Measurements from ENCODE around the gene UBXN6.

UBXN6 gene

DNA sequence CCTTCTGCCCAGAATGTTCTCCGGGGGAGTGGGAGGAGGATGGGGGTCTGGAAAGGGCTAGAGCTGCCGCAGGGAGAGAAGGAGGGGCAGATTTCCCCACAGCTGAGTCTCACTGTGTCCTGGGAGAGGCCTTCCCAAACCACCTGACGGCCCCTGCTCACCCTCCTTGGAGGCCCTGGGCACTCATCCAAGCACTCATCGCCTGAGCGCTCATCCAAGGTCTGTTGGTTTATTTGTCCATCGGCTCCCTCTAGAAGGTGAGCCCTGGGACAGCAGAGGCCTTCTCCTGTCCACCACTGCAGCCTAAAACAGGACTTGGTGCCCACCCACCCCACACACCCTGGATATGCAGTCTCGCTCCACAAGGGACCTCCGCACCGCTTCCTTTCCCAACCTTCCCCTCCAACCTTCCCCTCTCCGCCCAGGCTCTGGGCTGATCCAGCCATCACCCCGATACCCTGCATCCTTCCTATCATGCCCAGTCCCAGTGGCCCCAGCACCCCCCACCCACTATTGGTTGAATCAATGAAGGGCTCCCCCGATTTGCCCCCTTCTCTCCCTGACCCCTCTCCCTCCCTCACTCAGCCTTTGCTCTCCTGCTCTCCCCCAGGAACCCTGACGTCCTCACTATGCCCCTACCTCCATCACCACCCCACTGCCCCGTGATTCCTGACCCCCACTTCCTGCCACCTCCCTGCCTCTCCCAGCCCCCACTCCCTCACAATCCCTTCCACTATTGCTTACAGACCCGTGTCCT is 1.7 kb downstream of the UBXN6 start:
- no peak for DNase-seq

DNA sequence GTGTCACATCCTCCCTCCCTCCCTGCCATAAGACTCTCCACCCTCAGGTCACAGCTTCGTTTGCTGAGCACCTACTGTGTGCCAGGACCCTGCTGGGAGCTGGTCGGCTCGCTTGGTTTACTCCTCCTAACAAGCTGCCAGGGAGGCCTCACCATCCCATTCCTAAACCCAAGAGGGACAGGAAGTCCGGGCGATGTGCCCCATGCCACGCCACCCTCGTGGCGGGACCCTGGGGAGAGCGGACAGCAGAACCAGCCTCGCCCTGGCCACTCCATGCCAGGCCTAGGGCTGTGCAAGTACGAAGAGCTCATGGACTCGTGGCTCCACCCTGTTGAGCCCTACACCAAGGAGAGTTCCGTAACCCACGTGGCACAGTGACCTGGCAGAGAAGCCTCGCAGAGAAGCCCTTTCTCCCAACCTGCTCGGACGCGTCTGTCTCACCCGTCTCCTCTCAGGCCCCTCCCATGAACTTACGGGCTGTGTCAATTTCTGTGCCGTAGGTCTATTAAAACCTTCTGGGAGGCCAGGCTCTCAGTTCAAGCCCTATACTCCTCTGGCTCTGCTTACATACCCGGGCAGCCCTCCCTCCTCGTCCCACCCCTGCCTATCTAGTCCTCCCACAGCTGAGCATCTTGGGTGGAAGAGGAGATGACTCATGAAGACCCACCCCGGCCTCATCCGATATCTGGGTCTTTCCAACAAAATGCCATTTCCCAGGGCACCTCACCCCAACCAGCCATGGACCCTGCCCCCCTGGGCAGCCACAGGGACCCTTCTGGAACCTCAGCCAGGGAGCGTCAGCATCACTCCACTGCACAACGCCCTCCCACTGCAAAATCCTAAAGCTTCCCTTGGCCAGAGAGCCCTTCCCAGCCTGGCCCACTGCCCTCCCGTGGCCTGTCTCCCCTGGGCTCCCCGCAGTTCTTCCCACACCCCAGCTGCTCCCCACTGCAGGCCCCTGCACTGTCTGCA is 2.6 kb downstream of the UBXN6 start:
- DNase-seq = no peak

DNA sequence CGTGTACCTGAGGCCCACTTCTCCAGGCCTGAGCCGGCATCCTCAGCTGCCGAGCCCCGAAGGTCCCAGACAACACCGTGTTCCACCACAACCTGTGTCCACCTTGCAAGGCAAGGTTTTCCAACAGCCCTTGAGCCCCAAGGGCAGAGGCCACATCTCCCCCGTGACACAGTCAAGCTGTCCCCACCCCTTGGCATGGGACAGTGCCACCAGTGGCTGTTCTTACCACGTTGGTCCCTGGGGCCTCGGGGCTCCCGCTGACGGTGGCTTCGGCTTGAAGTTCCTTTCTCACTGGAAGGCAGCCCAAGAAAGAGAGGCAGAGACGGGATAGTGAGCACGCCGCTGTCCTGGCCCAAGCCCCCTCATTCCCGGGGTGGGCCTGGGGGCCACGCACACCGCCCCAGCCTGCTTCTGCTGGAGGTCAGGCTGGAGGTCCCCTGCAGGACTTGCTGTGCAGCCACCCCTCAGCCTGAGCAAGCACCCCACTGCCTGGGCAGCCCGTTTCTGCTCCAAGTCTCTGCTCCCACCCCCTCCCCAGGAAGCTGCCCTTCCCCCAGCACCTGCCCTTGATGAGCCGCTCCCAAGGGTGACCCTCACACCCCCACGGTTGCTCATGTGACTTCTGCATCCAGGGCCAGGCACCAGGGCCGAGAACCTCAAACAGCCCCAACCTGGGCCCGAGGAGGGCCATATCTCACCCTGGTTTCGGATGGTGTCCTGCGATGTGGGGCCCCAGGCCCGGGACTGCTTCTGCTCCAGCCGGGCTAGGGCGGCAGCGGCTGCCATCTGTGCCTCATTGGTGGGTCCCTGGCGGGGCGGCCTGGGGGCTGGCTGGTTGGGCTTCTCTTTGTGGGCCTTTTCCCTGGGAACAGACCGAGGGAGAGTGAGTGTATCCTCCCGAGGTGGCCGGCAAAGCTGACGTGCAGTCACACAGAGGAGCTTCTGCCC is 4.1 kb downstream of the UBXN6 start:
- DNase-seq = no peak

DNA sequence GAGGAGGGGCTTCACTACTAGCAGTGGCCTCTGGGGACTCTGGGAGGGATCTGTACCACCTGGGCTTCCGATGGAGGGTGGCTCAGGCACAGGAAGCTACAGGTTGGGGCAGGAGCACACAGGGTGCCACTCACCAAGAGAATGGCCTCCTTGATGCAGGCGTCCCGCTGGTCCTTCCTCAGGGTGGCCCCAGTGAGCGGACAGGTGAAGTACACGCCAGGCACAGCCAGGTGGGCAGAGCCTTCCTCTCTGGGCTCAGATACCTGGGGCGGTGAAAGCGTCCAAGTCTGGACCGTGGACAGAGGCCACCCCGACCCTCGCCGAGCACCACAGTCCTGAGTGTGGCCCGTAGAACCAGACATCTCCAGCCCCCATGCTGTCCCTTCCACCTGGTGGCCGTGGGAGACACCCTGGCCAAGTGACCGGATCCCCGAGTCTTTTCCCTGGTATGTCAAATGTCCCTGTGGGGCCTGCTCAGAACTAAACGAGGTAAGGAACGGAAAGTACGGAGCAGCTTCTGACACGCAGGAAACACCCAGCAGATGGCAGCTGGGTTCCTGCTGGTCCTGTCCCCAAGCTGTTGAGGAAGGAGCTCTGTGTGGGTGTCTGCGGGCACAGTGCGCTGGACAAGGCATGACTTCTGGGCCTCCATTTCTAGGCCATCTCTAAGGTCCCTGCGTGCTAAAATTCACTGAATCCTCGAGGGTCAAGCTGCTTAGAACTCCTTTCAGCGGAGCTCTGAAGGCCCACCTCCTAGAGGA is 5.2 kb downstream of the UBXN6 start:
- no peak for DNase-seq

DNA sequence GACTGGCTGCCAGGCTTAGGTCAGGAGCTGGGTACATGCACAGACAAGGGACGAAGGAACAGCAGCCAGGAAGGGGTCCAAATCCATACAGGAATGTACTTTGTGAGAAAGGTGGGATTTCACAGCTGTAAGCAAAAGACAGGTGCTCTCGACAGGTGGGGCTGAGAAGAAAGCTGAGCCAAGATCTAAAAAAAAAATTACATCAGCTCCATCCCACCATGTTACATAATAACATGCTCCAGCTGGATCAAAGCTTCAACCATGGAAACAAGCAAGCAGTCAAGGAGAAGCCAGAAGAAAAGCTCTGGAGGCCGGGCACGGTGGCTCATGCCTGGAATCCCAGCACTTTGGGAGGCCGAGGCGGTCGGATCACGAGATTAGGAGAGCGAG is 8.0 kb downstream of the UBXN6 start:
- DNase-seq = no peak

DNA sequence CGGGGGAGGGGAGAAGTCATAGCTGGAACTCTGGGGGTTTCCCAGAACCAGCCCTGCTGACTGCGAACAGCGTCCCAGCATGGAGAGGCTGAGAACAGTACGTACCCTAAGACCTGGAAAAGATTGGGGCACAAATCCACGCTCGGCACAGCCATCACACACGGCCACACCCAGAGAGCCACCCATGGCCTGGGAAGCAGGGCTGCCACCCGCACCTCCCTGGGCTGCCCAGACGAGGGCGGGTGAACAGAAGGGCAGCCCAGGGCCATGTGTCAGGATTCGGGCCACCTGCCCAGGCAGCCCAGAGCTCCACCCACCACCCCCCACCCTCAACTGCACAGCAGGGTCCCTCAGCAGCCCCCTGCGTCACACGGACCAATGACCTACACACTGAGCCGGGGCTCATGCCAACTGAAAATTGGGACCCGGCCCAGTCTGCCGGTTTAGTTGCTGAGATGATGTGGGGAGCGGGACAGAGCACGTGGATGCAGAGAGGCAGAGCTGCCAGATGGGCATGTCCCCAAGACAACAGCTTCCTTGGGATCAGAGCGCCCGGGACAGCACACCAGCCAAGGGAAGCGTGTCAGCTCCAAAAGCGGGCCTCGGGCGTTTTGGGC is 8.5 kb downstream of the UBXN6 start:
- no peak for DNase-seq

DNA sequence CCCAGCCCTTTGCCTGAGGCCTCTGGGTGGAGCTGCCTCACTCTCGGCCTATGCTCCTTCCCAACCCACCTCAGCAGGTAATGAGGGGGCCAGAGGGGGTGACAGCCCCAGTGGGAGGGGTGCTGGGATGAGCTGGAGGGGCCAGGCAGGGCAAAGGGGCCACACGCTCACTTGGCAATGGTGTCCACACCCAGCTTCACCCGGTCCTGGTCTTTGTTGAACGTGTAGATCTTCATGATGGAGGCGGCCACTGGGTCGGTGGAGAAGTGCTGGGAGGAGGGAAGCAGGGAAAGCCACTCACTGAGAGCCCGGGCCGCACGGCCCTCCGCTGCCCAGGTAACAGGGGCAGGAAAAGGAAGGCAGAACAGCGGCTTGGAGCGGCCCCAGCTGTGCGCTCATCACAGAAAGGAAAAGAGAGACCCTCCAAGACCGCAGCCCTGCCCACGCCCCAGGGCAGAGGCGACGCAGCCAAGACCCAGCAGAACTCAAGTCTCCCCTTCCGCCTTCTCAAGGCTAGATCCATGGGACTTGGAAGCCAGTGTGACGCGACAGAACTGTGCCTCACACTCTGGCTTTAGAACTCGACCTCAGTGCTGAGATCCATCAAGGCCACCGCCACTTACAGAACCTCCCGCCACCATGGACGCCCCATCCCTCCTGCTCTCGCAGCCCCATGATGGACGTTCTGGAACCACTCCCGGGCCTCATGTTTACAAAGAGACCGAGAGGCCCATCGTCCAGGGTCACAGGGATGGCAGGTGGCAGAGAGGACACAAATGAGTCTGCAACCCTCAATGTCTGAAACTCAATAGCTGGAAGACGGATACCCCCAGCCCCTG is 9.2 kb downstream of the UBXN6 start:
- DNase-seq = no peak

DNA sequence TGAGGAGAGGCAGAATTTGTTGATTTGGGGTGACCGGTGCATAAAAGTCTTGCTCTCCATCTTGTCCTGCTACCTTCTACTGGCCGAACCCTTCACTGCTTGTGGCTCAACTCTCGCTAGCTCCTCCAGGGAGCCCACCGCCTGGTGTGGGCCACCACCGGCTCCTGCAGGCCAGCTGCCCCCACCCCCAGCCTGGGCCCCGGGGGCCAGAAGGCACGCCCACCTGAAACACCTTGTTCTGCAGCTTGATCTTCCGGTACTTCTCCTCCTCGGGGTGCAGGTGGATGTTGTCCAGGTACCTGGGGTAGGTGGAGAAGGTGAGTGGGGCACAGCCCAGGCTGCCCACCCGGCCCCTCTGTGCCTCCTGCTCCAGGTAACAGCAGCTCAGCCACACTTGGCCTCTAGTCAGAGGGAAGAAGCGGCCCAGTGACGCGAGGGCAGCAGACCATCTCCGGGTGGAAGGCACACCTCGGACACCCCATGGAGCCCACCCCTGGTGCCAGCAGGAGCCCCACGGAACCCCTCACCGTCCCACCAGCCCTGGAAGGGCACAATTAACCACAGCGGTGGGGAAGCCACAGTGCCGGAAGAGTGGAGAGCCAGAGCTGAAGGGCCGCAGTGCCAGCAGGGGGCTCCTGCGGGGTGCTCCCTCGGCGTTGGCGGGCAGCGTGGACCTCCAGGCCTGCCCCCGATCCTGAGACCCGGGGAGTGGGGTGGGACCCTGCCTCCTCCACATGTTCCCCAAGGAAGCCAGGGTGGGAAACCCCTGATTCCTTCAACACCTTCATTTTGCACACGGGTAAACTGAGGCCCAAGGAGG is 10.1 kb downstream of the UBXN6 start:
- DNase-seq = no peak

DNA sequence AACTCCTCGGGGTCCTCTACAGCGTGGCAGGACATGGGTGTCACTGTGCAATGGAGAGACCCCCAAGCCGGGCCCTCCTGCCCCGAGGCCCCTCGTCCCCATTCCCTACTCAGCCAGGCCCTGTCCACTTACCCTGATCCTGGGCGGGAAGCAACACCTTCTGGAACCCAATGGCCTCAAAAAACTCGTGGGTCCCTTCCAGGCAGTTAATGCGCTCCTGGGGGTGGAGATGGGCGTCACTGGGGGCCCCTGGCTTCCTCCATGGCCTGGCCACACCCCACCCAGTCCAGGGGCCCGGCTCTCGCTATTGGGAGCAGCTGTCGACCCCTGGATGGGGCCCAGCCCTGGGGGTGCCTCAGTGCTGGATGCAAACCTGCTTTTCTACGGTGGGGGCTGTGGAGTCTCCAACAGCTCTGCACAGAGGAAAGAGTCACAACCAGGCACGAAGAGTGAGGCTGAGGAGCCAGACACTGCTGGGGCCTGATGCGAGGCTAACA is 10.8 kb downstream of the UBXN6 start:
- DNase-seq = no peak

DNA sequence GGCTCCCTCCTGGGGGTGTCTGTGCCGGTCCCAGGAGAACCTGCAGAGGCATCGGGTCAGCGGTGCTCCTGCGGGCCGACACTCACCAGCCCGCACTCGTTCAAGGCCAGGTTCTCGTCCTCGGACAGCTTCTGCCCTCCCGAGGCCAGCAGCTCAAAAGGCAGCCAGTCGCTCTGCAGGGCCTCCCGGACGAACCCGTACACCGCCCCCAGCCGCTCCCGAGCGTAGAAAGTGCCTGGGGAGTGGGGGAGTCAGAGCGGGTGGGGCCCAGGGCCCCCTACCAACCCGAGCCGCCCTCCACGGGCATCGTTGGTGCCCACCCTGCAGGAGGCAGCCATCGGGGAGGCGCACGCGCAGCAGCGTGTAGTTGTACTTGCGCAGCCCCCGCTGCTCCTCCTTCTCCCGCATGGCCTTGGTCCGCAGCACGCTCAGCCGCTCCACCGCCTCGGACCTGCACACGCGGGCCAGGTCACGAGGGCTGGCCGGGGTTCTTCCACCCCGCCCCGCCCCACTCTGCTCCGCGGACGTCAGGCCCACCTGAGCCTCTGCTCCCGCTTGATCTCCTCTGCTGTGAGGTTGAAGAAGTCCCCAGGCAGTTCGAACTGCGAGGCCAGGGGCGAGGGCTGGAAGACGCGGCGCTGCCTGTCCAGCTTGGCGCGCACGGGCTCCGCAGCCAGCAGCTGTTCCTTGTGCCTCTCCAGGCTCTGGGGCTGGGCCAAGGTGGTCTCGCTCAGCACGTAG is 11.5 kb downstream of the UBXN6 start:
- DNase-seq = no peak

DNA sequence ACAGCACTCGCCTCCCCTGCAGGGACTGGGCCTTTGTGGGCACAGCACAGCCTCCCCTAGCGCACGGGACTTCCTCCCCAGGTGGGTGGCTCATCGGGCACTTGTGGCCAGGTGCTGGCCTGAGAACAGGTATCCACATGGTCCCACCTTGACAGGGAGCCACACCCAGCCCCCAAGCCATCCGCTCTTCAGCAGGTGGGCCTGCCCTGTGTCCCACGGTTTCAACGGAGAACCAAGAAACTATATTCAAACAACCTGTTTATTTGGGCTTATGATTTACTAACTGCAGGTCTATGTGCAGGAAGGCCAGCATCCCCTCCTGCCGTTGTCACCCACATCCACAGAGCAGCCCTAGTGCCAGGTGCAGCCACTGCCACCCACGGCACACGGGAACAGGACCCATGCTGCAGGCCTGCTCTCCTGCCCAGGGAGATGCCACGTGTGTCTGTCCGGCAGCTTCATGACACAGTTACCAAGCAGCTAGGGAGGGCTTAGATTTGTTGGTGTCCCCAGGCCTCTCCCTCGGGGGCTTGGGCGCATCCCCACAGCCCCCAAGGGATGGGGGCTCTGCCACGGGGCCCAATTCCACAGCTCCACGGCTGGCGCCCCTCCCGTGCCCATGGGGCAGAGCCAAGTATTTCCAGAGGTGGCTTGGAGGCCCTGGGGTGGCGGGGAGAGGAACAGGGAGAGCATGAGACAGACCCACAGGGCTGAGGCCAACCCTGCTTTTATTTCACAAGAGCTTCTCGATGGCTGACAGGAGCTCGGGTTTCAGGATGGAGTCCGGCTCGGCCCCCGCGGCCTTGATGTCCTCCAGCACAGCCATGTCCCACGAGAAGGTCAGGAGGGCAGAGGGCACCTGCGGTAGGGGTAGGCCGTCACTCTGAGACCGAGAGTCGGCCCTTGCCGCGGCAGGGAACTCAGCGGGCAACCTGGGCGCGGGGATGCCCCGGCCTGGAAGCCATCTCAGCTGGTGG is 12.5 kb downstream of the UBXN6 start:
- DNase-seq = no peak

DNA sequence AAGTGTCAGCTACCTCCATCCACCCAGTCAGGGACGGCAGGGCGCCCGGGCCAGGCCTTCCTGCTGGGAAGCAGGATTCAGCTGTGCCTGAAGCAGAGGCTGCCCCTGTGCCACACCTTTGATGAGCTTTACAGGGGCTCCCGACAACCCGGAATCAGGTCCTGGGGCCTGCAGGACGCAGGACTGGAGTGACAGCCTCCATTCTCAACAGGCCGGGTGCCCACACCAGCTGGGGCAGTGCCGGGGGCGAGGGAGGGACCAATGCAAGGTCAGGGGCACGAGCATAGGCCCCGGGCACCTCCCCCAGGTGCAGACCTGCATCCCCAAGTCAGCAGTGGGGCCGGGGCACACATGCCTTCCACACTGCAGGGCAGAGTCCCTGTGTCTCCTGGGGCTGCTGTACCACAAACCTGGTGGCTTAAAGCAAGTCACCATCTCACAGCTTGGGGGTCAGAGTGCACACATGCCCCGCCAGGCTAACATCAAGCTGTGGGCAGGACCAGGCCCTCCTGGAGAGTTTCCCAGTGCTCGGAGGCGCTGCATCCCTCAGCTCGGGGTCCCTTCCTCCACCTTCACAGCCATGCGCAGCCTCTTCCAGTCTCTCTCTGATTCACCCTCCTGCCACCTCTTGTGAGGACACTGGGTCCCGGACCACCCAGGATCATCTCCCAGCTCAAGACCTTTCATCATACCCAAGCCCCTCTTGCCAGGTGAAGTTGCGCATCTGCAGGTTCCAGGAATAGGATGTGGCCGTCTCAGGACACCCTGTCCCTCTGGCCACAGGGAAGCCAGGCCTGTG is 13.4 kb downstream of the UBXN6 start:
- no peak for DNase-seq

DNA sequence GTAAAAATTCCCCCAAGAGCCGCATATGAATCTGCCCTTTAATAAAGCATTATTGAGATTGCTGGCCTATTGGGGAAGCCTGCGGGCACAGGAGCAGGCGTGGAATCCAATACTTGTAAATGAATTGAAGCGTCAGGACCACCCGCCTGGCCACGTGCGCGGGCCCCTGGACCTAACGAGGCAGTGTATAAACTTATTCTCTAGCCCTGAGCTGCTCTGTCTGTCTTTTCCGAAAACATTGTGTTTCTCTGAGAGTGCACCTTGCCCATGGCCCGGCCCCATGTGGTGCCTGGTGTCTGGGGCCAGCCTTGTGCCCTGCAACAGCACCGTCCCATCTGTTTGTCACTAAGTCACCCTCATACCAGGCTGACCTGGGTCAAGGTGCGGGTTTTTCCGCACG is 14.4 kb downstream of the UBXN6 start:
- no peak for DNase-seq

DNA sequence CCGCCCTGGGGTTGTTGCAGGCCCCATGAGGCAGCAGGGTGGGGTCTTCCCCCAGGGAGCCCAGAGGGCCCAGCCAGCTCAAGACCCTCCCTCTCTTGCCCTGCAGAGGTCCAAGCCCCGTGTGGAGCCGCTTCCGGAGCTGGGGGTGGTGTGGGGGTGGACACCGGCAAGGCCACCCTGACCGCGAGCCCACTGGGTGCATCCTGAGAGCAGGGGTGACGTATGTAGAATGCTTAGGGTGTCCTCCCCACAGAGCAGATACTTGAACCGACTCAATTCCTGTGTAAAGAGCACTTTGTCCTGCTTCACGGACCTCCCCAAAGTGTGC is 14.8 kb downstream of the UBXN6 start:
- no peak for DNase-seq

DNA sequence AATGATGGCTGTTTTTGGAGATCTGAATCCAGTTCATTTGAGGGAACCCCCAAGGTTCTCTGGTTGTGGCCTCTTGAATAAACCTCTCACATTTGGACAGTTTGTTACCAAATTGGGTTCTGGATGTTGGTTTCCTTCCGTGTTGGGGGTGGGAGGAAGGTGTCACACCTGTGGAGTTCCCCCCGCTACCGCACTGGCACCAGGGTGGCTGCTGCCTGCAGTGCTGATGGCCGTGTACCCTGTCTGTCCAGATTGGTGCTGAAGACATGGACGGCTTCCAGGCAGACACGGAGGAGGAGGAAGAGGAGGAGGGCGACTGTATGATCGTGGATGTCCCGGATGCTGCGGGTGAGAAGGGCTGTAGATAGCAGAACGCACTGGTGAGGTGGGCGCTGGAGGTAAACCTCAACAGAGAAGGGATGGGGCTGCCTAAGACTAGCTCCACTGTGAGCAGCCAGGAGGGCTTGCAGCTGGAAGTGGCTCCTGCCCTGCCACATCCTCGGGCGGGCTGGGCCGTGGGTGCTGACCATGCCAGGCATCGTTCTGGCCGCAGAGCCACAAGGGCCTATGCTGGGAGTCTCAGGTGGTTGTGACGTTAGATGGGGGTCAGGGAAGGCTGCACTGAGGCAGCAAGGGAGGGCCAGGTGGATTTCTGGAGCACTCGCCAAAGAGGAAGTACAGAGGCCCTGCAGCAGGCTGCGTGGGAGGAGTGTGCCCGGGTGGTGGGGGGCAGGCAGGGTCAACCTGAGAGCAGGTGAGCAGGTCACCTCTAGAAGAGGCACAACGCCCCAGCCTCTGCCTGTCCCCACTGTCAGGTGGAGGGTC is 15.4 kb downstream of the UBXN6 start:
- DNase-seq = no peak

DNA sequence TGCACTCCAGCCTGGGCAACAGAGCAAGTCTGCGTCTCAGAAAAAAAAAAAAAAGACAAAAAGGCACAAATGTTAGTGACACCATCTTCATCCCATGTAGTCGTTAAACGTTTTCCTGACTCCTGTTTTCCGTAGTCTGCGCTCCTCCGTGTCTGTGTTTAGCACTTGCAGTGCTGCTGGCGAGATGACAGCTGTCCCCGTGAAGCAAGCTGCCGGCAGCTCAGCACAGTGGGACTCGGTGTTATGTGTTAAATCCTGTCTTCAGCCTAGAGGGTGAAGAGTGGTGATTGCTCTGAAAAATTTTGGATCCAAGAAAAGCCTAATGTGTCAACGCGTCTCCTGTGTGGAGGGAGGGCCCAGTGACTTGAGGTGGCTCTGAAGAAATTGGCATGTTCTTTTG is 18.4 kb downstream of the UBXN6 start:
- DNase-seq = no peak

All from bone marrow (tissue), 2 donors.